Panc1 (cell line): ENCODE measurements around the gene CDCA4.

Experiments used
- CTCF ChIP-seq: fragments of 450-650 bp; IDR thresholded peaks from 2 replicates; pipeline ENCODE4 v1.5.1; 2017; ENCODE audit warnings: mild to moderate bottlenecking
- SIN3A ChIP-seq: IDR thresholded peaks from 2 replicates; pipeline ENCODE4 v1.6.1; 2012; ENCODE audit warnings: low read depth, mild to moderate bottlenecking, low read length, moderate library complexity, borderline replicate concordance; ENCODE audit not compliant: insufficient read depth
- TCF7L2 ChIP-seq: IDR thresholded peaks from 2 replicates; pipeline ENCODE4 v1.6.1; 2011; ENCODE audit warnings: mild to moderate bottlenecking, low read depth, low read length, inconsistent platforms

- no peak for TF ChIP-seq CTCF
- no peak for TF ChIP-seq SIN3A
- no peak for TF ChIP-seq TCF7L2
Measured at GRCh38 chr14:104974146-104974541, 46.7 kb downstream of the CDCA4 start.
